Tibial nerve (tissue), 4 donors: ENCODE measurements around the gene RASGEF1C. TPM values are rescaled to one million over a fixed set of nuclear protein-coding genes. Genes with fewer than 3 reads are reported as not detected.
A peak's percentile ranks its signal among the peaks of the same experiment; 100 is the strongest.

Experiments
- DNase-seq, 2 donors: peaks; one replicate each; pipeline ENCODE4 v3.0.0-alpha.2; 2019; ENCODE audit warnings: low spot score in 2 of 2
- H3K27ac ChIP-seq, 4 donors: fragments of 200-600 bp; sonication (generic) in 3 of 4; one replicate each; pipeline ENCODE4 v1.5.1; 2017 to 2019; ENCODE audit warnings: mild to moderate bottlenecking in 1 of 4
- H3K27me3 ChIP-seq, 2 donors: fragments of 200-600 bp; sonication (generic) in 1 of 2; one replicate each; pipeline versions ENCODE4 v1.5.1 to v1.6.0; 2017 to 2019
- H3K36me3 ChIP-seq, 3 donors: fragments of 200-600 bp; sonication (generic); one replicate each; pipeline ENCODE4 v1.5.1; 2018 to 2019
- H3K4me1 ChIP-seq, 4 donors: fragments of 200-600 bp; sonication (generic) in 3 of 4; one replicate each; pipeline ENCODE4 v1.5.1; 2017 to 2019
- H3K4me3 ChIP-seq, 4 donors: fragments of 200-600 bp; sonication (generic) in 3 of 4; one replicate each; pipeline ENCODE4 v1.5.1; 2017 to 2019; ENCODE audit warnings: mild to moderate bottlenecking in 1 of 4, moderate library complexity in 1 of 4
- H3K9me3 ChIP-seq, 4 donors: fragments of 200-600 bp; sonication (generic) in 3 of 4; one replicate each; pipeline ENCODE4 v1.5.1; 2017 to 2019
- CTCF ChIP-seq, 5 experiments: fragments of 200-600 bp in 3 of 5; fragments of 450-650 bp in 2 of 5; sonication (generic) in 3 of 5; IDR thresholded peaks; one replicate each; pipeline ENCODE4 v1.5.1; 2016 to 2019; ENCODE audit warnings: antibody characterized with exemption in 5 of 5, mild to moderate bottlenecking in 3 of 5, moderate library complexity in 2 of 5
- EP300 ChIP-seq, 2 donors: sonication (generic); formaldehyde crosslinking; IDR thresholded peaks; one replicate each; pipeline ENCODE4 v1.6.1; 2017; ENCODE audit warnings: antibody characterized with exemption in 2 of 2, mild to moderate bottlenecking in 1 of 2
- POLR2A ChIP-seq, 2 donors: fragments of 450-650 bp; IDR thresholded peaks; one replicate each; pipeline ENCODE4 v1.6.1; 2017; ENCODE audit warnings: antibody characterized with exemption in 2 of 2, mild to moderate bottlenecking in 2 of 2, moderate library complexity in 2 of 2
- WGBS, 2 donors: methylation state at CpG; one replicate each; pipeline ENCODE4 v1.1.5; 2018; 5-methylcytosine and 5-hydroxymethylcytosine counted together
- total RNA-seq, 4 donors: library from RNA; depleted of rRNA; stranded (reverse); fragments of >200 nt; gene quantifications; one replicate each; pipeline ENCODE4 v1.1.0, GENCODE V29; 2016

RASGEF1C gene
- total RNA-seq, 4 donors from 2014 or later = 2.7 to 12.0 (median 10.4) TPM

- no peaks in the 10 kb centered on the region for H3K36me3 ChIP-seq
- H3K27ac ChIP-seq = peak overlapping the region; percentile 72 to 95 (median 92)
- H3K9me3 ChIP-seq = no peaks in the 10 kb centered on the region
- H3K4me3 ChIP-seq = no peak overlapping the region
- no peak for DNase-seq
- TF ChIP-seq CTCF (IDR thresholded peaks at IDR 0.05) (no peak), POLR2A (IDR thresholded peaks at IDR 0.05) (no peak)
- no peaks in the 10 kb centered on the region for H3K27me3 ChIP-seq
- H3K4me1 ChIP-seq = peaks cover 0 to 89% (median 67%) of the 10 kb centered on the region in 4 donors
- 82 to 91% methylated on average over 8 to 12 of the region's 12 CpGs for WGBS, 2 donors
Observed at GRCh38 chr5:180174587-180174972, 34.4 kb downstream of the RASGEF1C start.

- H3K4me1 ChIP-seq = peaks cover 0 to 89% (median 68%) of the 10 kb centered on the region in 4 donors
- no peaks in the 10 kb centered on the region for H3K36me3 ChIP-seq
- H3K27me3 ChIP-seq = no peaks in the 10 kb centered on the region
- H3K27ac ChIP-seq = peak overlapping the region; percentile 83 to 98 (median 93)
- DNase-seq = no peak
- TF ChIP-seq POLR2A (IDR thresholded peaks at IDR 0.05) = no peak
- TF ChIP-seq EP300 (IDR thresholded peaks at IDR 0.05) = peak in 1 of 2 donors; percentile 85
- TF ChIP-seq CTCF (IDR thresholded peaks at IDR 0.05) = no peak
- H3K9me3 ChIP-seq = no peaks in the 10 kb centered on the region
- WGBS, 2 donors = 55 to 56% methylated on average over 27 of the region's 27 CpGs
- no peak overlapping the region for H3K4me3 ChIP-seq
Observed at GRCh38 chr5:180173875-180174586, 35.0 kb downstream of the RASGEF1C start.

GRCh38 chr5:180173198-180173544 is 35.8 kb downstream of the RASGEF1C start:
- H3K36me3 ChIP-seq = no peaks in the 10 kb centered on the region
- H3K27ac ChIP-seq = peak overlapping the region; percentile 83 to 98 (median 93)
- TF ChIP-seq POLR2A (IDR thresholded peaks at IDR 0.05) (no peak), EP300 (IDR thresholded peaks at IDR 0.05) (no peak), CTCF (IDR thresholded peaks at IDR 0.05) (no peak)

GRCh38 chr5:180172447-180173197 is 36.4 kb downstream of the RASGEF1C start:
- Histone ChIP-seq H3K4me3 (no peak overlapping the region), H3K27ac (peak overlapping the region; percentile 83 to 98 (median 93)), H3K27me3 (no peaks in the 10 kb centered on the region), H3K9me3 (no peaks in the 10 kb centered on the region), H3K36me3 (no peaks in the 10 kb centered on the region), H3K4me1 (peaks cover 0 to 92% (median 73%) of the 10 kb centered on the region in 4 donors)
- WGBS, 2 donors = 34 to 42% methylated on average over 11 of the region's 11 CpGs
- TF ChIP-seq EP300 (IDR thresholded peaks at IDR 0.05) (peak in 1 of 2 donors; percentile 51), CTCF (IDR thresholded peaks at IDR 0.05) (no peak), POLR2A (IDR thresholded peaks at IDR 0.05) (peak in 1 of 2 donors; percentile 11)
- peak; percentile 38 to 52 for DNase-seq

More at GRCh38 chr5:180173198-180173544, 35.8 kb downstream of the RASGEF1C start:
- Histone ChIP-seq H3K4me3 (no peak overlapping the region), H3K4me1 (peaks cover 0 to 90% (median 73%) of the 10 kb centered on the region in 4 donors), H3K9me3 (no peaks in the 10 kb centered on the region), H3K27me3 (no peaks in the 10 kb centered on the region)
- 62 to 68% methylated on average over 4 of the region's 4 CpGs for WGBS, 2 donors
- DNase-seq = no peak

- no peak for TF ChIP-seq CTCF (IDR thresholded peaks at IDR 0.05)
- TF ChIP-seq EP300 (IDR thresholded peaks at IDR 0.05) = no peak
- TF ChIP-seq POLR2A (IDR thresholded peaks at IDR 0.05) = no peak
- H3K27me3 ChIP-seq = no peaks in the 10 kb centered on the region
- H3K36me3 ChIP-seq = no peaks in the 10 kb centered on the region
- WGBS, 2 donors = 84 to 88% methylated on average over 13 to 14 of the region's 14 CpGs
- H3K9me3 ChIP-seq = no peaks in the 10 kb centered on the region
- peaks cover 0 to 91% (median 65%) of the 10 kb centered on the region in 4 donors for H3K4me1 ChIP-seq
- no peak for DNase-seq
- peak overlapping the region; percentile 83 to 98 (median 93) for H3K27ac ChIP-seq
- no peak overlapping the region for H3K4me3 ChIP-seq
Observed at GRCh38 chr5:180171568-180172094, 37.4 kb downstream of the RASGEF1C start.
